HepG2 (cell line): ENCODE data around the gene ARMH1. TPM values are rescaled to one million over a fixed set of nuclear protein-coding genes. Genes with fewer than 3 reads are reported as not detected.

Experiments
- ARNTL ChIP-seq: sonication (generic); formaldehyde crosslinking; IDR thresholded peaks from 2 replicates; pipeline ENCODE4 v1.4.0; 2020; ENCODE audit warnings: mild to moderate bottlenecking, missing genetic modification reagents
- ASH2L ChIP-seq: fragments of 300-600, 200-600 bp; sonication (generic); IDR thresholded peaks from 2 replicates; pipeline ENCODE4 v1.7.0; 2017; ENCODE audit warnings: low read depth, mild to moderate bottlenecking, moderate library complexity, mixed read lengths, low read length; ENCODE audit not compliant: insufficient read length
- FOXP4 ChIP-seq: sonication (generic); formaldehyde crosslinking; IDR thresholded peaks from 2 replicates; pipeline ENCODE4 v1.4.0; 2020; ENCODE audit warnings: missing genetic modification reagents
- GLMP ChIP-seq: sonication (generic); formaldehyde crosslinking; IDR thresholded peaks from 2 replicates; pipeline ENCODE4 v1.9.0; 2021; ENCODE audit warnings: missing genetic modification reagents, mild to moderate bottlenecking, borderline replicate concordance
- GZF1 ChIP-seq: sonication (generic); formaldehyde crosslinking; IDR thresholded peaks from 2 replicates; pipeline ENCODE4 v1.5.1; 2020; ENCODE audit warnings: mild to moderate bottlenecking, missing genetic modification reagents
- HMGXB3 ChIP-seq: sonication (generic); formaldehyde crosslinking; IDR thresholded peaks from 2 replicates; pipeline ENCODE4 v1.4.0; 2020; ENCODE audit warnings: missing genetic modification reagents, borderline replicate concordance
- HNRNPLL ChIP-seq: fragments of 200-400 bp; formaldehyde crosslinking; IDR thresholded peaks from 2 replicates; pipeline ENCODE4 v1.6.1; 2017; ENCODE audit warnings: mild to moderate bottlenecking, low read depth, low read length; ENCODE audit not compliant: poor library complexity, severe bottlenecking
- ISX ChIP-seq: sonication (generic); formaldehyde crosslinking; conservative IDR thresholded peaks from 2 replicates; pipeline ENCODE4 v1.5.0; 2020; ENCODE audit warnings: missing genetic modification reagents
- KDM5A ChIP-seq: fragments of 200-600 bp; sonication (generic); IDR thresholded peaks from 2 replicates; pipeline ENCODE4 v1.7.0; 2018; ENCODE audit warnings: antibody characterized with exemption, mild to moderate bottlenecking, low read length, borderline replicate concordance
- NRL ChIP-seq: sonication (generic); formaldehyde crosslinking; IDR thresholded peaks from 2 replicates; pipeline ENCODE4 v1.5.0; 2020; ENCODE audit warnings: missing genetic modification reagents, mild to moderate bottlenecking, moderate library complexity, borderline replicate concordance
- PPARG ChIP-seq: conservative IDR thresholded peaks from 2 replicates; pipeline ENCODE4 v1.6.1; 2016; ENCODE audit warnings: missing biosample characterization, missing genetic modification reagents
- RFXANK ChIP-seq: IDR thresholded peaks from 2 replicates; pipeline ENCODE4 v1.6.1; 2016
- ZBTB20 ChIP-seq: sonication (generic); formaldehyde crosslinking; IDR thresholded peaks from 2 replicates; pipeline ENCODE4 v1.8.1; 2023; ENCODE audit warnings: missing genetic modification reagents, low read depth, mild to moderate bottlenecking, borderline replicate concordance
- ZBTB46 ChIP-seq: sonication (generic); formaldehyde crosslinking; IDR thresholded peaks from 2 replicates; pipeline ENCODE4 v1.4.0; 2020; ENCODE audit warnings: mild to moderate bottlenecking, missing genetic modification reagents, borderline replicate concordance
- ZNF275 ChIP-seq: sonication (generic); formaldehyde crosslinking; IDR thresholded peaks from 2 replicates; pipeline ENCODE4 v1.8.0; 2022; ENCODE audit warnings: missing genetic modification reagents, mild to moderate bottlenecking, inconsistent platforms, borderline replicate concordance
- ZNF296 ChIP-seq: sonication (generic); formaldehyde crosslinking; conservative IDR thresholded peaks from 2 replicates; pipeline ENCODE4 v1.5.0; 2020; ENCODE audit warnings: mild to moderate bottlenecking, missing genetic modification reagents
- ZNF367 ChIP-seq: sonication (generic); formaldehyde crosslinking; IDR thresholded peaks from 2 replicates; pipeline ENCODE4 v1.4.0; 2020; ENCODE audit warnings: missing genetic modification reagents, borderline replicate concordance
- ZNF607 ChIP-seq: sonication (generic); formaldehyde crosslinking; IDR thresholded peaks from 2 replicates; pipeline ENCODE4 v1.5.1; 2020; ENCODE audit warnings: missing genetic modification reagents, mild to moderate bottlenecking, borderline replicate concordance
- ZNF773 ChIP-seq: sonication (generic); formaldehyde crosslinking; IDR thresholded peaks from 2 replicates; pipeline ENCODE4 v1.4.0; 2020; ENCODE audit warnings: missing genetic modification reagents, borderline replicate concordance
- polyA plus RNA-seq, 8 experiments: library from polyadenylated mRNA; depleted of rRNA in 3 of 8; stranded (reverse) in 7 of 8; unstranded in 1 of 8; fragments of >200 nt; fragmentation: Illumina TruSeq in 4 of 8; extraction: Trizol in 4 of 8; gene quantifications; 2 replicates each; pipeline versions ENCODE4 v1.2.1 to v1.2.3, GENCODE V29; 2011 to 2016; ENCODE audit warnings: low read depth in 4 of 8, missing spikeins in 1 of 8, mixed read lengths in 1 of 8; ENCODE audit not compliant: insufficient read depth in 1 of 8
- total RNA-seq, 5 experiments: library from RNA; depleted of rRNA; stranded (reverse); fragments of >200 nt; fragmentation: Illumina TruSeq; extraction: Trizol; gene quantifications; 2 replicates each; pipeline ENCODE4 v1.2.3, GENCODE V29; 2016; ENCODE audit warnings: low read depth in 1 of 5

ARMH1 gene
- total and polyA plus RNA-seq, 2 of the 13 experiments (the other 11 are each of a cell fraction or from before 2014, with no cell fraction given), result 0.69 TPM; not detected in 1

GRCh38 chr1:44677201-44677766, 2.8 kb downstream of the ARMH1 start (continued):
- TF ChIP-seq HMGXB3 (no peak), ZBTB46 (CRISPR knock-in tag) (no peak), ZNF607 (CRISPR knock-in tag) (no peak), RFXANK (no peak), ASH2L (peak; percentile 59), ARNTL (CRISPR knock-in tag) (no peak), GZF1 (CRISPR knock-in tag) (no peak), ZBTB20 (CRISPR knock-in tag) (no peak), ISX (CRISPR knock-in tag) (no peak), HNRNPLL (no peak), ZNF367 (CRISPR knock-in tag) (no peak), PPARG (peak; percentile 64; the same call in 1 of the 2 replicates), NRL (CRISPR knock-in tag) (no peak), FOXP4 (CRISPR knock-in tag) (0 out of 2 replicates have a peak, but pooled peaks have one; percentile 27), ZNF296 (CRISPR knock-in tag) (no peak), KDM5A (no peak), GLMP (CRISPR knock-in tag) (no peak), ZNF275 (CRISPR knock-in tag) (no peak), ZNF773 (CRISPR knock-in tag) (no peak)
